ENCODE results near the gene ITGB7.

ITGB7 gene

GRCh38 chr12:53159195-53159839 lies 47.7 kb downstream of the ITGB7 start:
- in situ Hi-C loops (cut with MboI; ENCODE audit: low sequenced_read_pairs): no loop called here

- in situ Hi-C loops (cut with MboI; ENCODE audit: low sequenced_read_pairs): no loop called here
Measured at GRCh38 chr12:53152390-53152789, 54.7 kb downstream of the ITGB7 start.

GRCh38 chr12:53151039-53151438 lies 56.0 kb downstream of the ITGB7 start:
- in situ Hi-C loops (cut with MboI; ENCODE audit: low sequenced_read_pairs): no loop called here

- in situ Hi-C loops (cut with MboI; ENCODE audit: low sequenced_read_pairs): no loop called here
Measured at GRCh38 chr12:53147653-53148052, 59.4 kb downstream of the ITGB7 start.

- in situ Hi-C loops (cut with MboI; ENCODE audit: low sequenced_read_pairs): no loop called here
Measured at GRCh38 chr12:53147181-53147580, 59.9 kb downstream of the ITGB7 start.

- in situ Hi-C loops (cut with MboI; ENCODE audit: low sequenced_read_pairs): no loop called here
Measured at GRCh38 chr12:53145383-53146260, 61.4 kb downstream of the ITGB7 start.

- in situ Hi-C loops (cut with MboI; ENCODE audit: low sequenced_read_pairs): no loop called here
Measured at GRCh38 chr12:53143355-53143754, 63.7 kb downstream of the ITGB7 start.

Measured in HL-60/S4 (cell line).